H9 (cell line): ENCODE measurements around the gene ZNF292. TPM values are rescaled to one million over a fixed set of nuclear protein-coding genes. Genes with fewer than 3 reads are reported as not detected.

Experiments
- DNase-seq: peaks from one replicate; pipeline ENCODE4 v3.0.0-alpha.2; 2017
- H2AFZ ChIP-seq: one replicate; pipeline ENCODE4 v1.6.1; 2013; ENCODE audit warnings: mild to moderate bottlenecking, low read length, control low read depth, moderate library complexity
- H2AK5ac ChIP-seq: 2 replicates; pipeline ENCODE4 v1.6.1; 2013; ENCODE audit warnings: low read length, control low read depth, mixed read lengths; ENCODE audit not compliant: insufficient read length
- H2BK120ac ChIP-seq: one replicate; pipeline ENCODE4 v1.6.1; 2013; ENCODE audit warnings: low read depth, mild to moderate bottlenecking, low read length, control low read depth, inconsistent platforms; ENCODE audit not compliant: poor library complexity, severe bottlenecking
- H2BK12ac ChIP-seq: 2 replicates; pipeline ENCODE4 v1.6.1; 2013; ENCODE audit warnings: low read length, control low read depth, mixed read lengths, low read depth; ENCODE audit not compliant: insufficient read length
- H2BK15ac ChIP-seq: 2 replicates; pipeline ENCODE4 v1.6.1; 2013; ENCODE audit warnings: low read depth, low read length, control low read depth
- H2BK20ac ChIP-seq: one replicate; pipeline ENCODE4 v1.6.1; 2013; ENCODE audit warnings: low read depth, mild to moderate bottlenecking, low read length, control low read depth, inconsistent platforms; ENCODE audit not compliant: poor library complexity, severe bottlenecking
- H2BK5ac ChIP-seq: 2 replicates; pipeline ENCODE4 v1.6.1; 2013; ENCODE audit warnings: low read length, control low read depth, mixed read lengths; ENCODE audit not compliant: insufficient read length
- H3K14ac ChIP-seq: 2 replicates; pipeline ENCODE4 v1.6.1; 2013; ENCODE audit warnings: low read length, control low read depth; ENCODE audit not compliant: insufficient read depth
- H3K18ac ChIP-seq: 2 replicates; pipeline ENCODE4 v1.6.1; 2013; ENCODE audit warnings: low read depth, mild to moderate bottlenecking, mixed read lengths, low read length, control low read depth; ENCODE audit not compliant: insufficient read length
- H3K23ac ChIP-seq: 2 replicates; pipeline ENCODE4 v1.6.1; 2013; ENCODE audit warnings: low read length, control low read depth, mixed read lengths, low read depth; ENCODE audit not compliant: insufficient read length
- H3K23me2 ChIP-seq: 2 replicates; pipeline ENCODE4 v1.6.1; 2013; ENCODE audit warnings: low read depth, mild to moderate bottlenecking, mixed read lengths, low read length, control low read depth; ENCODE audit not compliant: insufficient read length, poor library complexity, severe bottlenecking
- H3K27ac ChIP-seq: 2 replicates; pipeline ENCODE4 v1.5.1; 2013; ENCODE audit warnings: low read length, control low read depth, mixed read lengths, low read depth; ENCODE audit not compliant: insufficient read length
- H3K27me3 ChIP-seq: 2 replicates; pipeline ENCODE4 v1.6.1; 2013; ENCODE audit warnings: low read length, control low read depth, inconsistent platforms; ENCODE audit not compliant: insufficient read depth
- H3K4ac ChIP-seq: 2 replicates; pipeline ENCODE4 v1.6.1; 2013; ENCODE audit warnings: low read depth, mild to moderate bottlenecking, control low read depth, inconsistent platforms, low read length, moderate library complexity
- H3K4me1 ChIP-seq: 2 replicates; pipeline ENCODE4 v1.6.1; 2013; ENCODE audit warnings: low read length, control low read depth, inconsistent platforms; ENCODE audit not compliant: insufficient read depth
- H3K4me2 ChIP-seq: 2 replicates; pipeline ENCODE4 v1.6.1; 2013; ENCODE audit warnings: low read length, control low read depth, mixed read lengths; ENCODE audit not compliant: insufficient read length, insufficient read depth
- H3K56ac ChIP-seq: 2 replicates; pipeline ENCODE4 v1.6.1; 2013; ENCODE audit warnings: low read depth, mild to moderate bottlenecking, mixed read lengths, low read length, control low read depth; ENCODE audit not compliant: insufficient read length
- H3K79me1 ChIP-seq: 2 replicates; pipeline ENCODE4 v1.6.1; 2013; ENCODE audit warnings: low read depth, mild to moderate bottlenecking, moderate library complexity, low read length, control low read depth, inconsistent platforms; ENCODE audit not compliant: insufficient read depth, poor library complexity, severe bottlenecking
- H3K79me2 ChIP-seq: 2 replicates; pipeline ENCODE4 v1.6.1; 2013; ENCODE audit warnings: low read length, control low read depth, inconsistent platforms; ENCODE audit not compliant: insufficient read depth
- H3K9ac ChIP-seq: 2 replicates; pipeline ENCODE4 v1.6.1; 2013; ENCODE audit warnings: low read length, control low read depth, mixed read lengths; ENCODE audit not compliant: insufficient read length; ENCODE audit errors: extremely low read depth
- H3K9me3 ChIP-seq: one replicate; pipeline ENCODE4 v1.6.1; 2013; ENCODE audit warnings: low read depth, low read length, inconsistent platforms; ENCODE audit not compliant: control insufficient read depth
- H3T11ph ChIP-seq: one replicate; pipeline ENCODE4 v1.6.1; 2013; ENCODE audit warnings: mild to moderate bottlenecking, low read length, control low read depth, inconsistent platforms
- H4K20me1 ChIP-seq: one replicate; pipeline ENCODE4 v1.6.1; 2013; ENCODE audit not compliant: control insufficient read depth, insufficient read length, insufficient read depth
- H4K5ac ChIP-seq: 2 replicates; pipeline ENCODE4 v1.6.1; 2013; ENCODE audit warnings: low read depth, mild to moderate bottlenecking, mixed read lengths, low read length, control low read depth; ENCODE audit not compliant: insufficient read length
- H4K8ac ChIP-seq: replicated peaks from 2 replicates; pipeline ENCODE4 v1.6.1; 2013; ENCODE audit warnings: low read length, control low read depth, mixed read lengths, low read depth; ENCODE audit not compliant: insufficient read length
- H4K91ac ChIP-seq: 2 replicates; pipeline ENCODE4 v1.6.1; 2013; ENCODE audit warnings: low read depth, mild to moderate bottlenecking, moderate library complexity, mixed read lengths, low read length, control low read depth; ENCODE audit not compliant: insufficient read length
- H3K27ac Mint-ChIP-seq, 3 experiments: 2 replicates in 2 of 3; 3 replicates in 1 of 3; pipeline ENCODE4 v1.8.0; 2020 to 2021; ENCODE audit warnings: mixed read lengths in 3 of 3, mild to moderate bottlenecking in 1 of 3, moderate library complexity in 1 of 3
- H3K27me3 Mint-ChIP-seq: 2 replicates; pipeline ENCODE4 v1.8.0; 2021; ENCODE audit warnings: low read depth, mild to moderate bottlenecking, moderate library complexity, mixed read lengths
- H3K36me3 Mint-ChIP-seq, 3 experiments: 2 replicates in 2 of 3; 3 replicates in 1 of 3; pipeline ENCODE4 v1.8.0; 2020 to 2021; ENCODE audit warnings: low read depth in 3 of 3, mixed read lengths in 3 of 3; ENCODE audit not compliant: insufficient read depth in 1 of 3
- H3K4me1 Mint-ChIP-seq, 2 experiments: 2 replicates each; pipeline ENCODE4 v1.8.0; 2020; ENCODE audit warnings: mixed read lengths in 2 of 2
- H3K4me3 Mint-ChIP-seq, 2 experiments: 2 replicates in 1 of 2; 3 replicates in 1 of 2; pipeline ENCODE4 v1.8.0; 2020 to 2021; ENCODE audit warnings: mild to moderate bottlenecking in 2 of 2, mixed read lengths in 2 of 2, moderate library complexity in 1 of 2
- H3K9me3 Mint-ChIP-seq, 2 experiments: 2 replicates in 1 of 2; 3 replicates in 1 of 2; pipeline ENCODE4 v1.8.0; 2020; ENCODE audit warnings: mild to moderate bottlenecking in 2 of 2, mixed read lengths in 2 of 2, moderate library complexity in 1 of 2
- WGBS: extraction: QIAGEN DNeasy Blood & Tissue Kit; methylation state at CpG from one replicate; pipeline ENCODE4 v1.1.7; 2013; ENCODE audit warnings: missing lambda C conversion rate, low lambda C conversion rate, mixed read lengths; ENCODE audit not compliant: insufficient read length; ENCODE audit errors: extremely low coverage; 5-methylcytosine and 5-hydroxymethylcytosine counted together
- total RNA-seq: library from RNA; stranded (reverse); gene quantifications from 2 replicates; pipeline ENCODE4 v1.2.1, GENCODE V29; 2021
- TF ChIP-seq, protein P1 (sequence below): fragments of 200-600 bp; sonication (generic); conservative IDR thresholded peaks from 3 replicates; pipeline ENCODE4 v1.8.0; 2021; ENCODE audit warnings: antibody characterized with exemption, mild to moderate bottlenecking

The ZNF292 gene
- total RNA-seq, 1 experiment from 2014 or later, result 38.7 TPM

DNA sequence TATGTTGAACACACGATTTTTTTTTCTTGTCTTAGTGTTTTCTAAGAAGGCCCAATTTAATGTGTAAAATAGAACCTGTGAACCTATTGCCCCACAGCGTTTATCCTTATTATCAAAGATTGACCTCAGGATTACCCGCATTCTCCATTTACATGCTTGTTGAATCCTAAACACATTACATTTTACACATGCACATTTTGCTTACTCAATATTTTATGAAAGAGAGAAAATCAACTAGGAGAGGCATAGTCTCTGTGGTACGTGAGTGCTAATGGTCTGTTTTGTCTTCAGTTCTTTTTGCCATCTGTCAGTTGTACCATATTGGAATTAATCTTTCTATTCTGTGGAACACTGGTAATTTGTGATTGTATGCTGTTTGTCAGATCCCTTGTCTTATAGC, 86.9 kb downstream of the ZNF292 start:
- H3K23me2 ChIP-seq, result no peaks in the 10 kb centered on the region
- H2BK15ac ChIP-seq, result no peak overlapping the region
- no peak overlapping the region for H2BK20ac ChIP-seq
- H3K9me3 ChIP-seq, result no peaks in the 10 kb centered on the region
- no peak overlapping the region for H3T11ph ChIP-seq
- H3K27ac ChIP-seq, result no peak overlapping the region
- no peaks in the 10 kb centered on the region for H3K27me3 ChIP-seq
- 0 out of 7 replicates have a peak overlapping the region, but pooled peaks of 1 of the 3 experiments have one; percentile 44 for H3K27ac Mint-ChIP-seq
- no peaks in the 10 kb centered on the region for H3K79me1 ChIP-seq
- H3K14ac ChIP-seq, result no peak overlapping the region
- H3K4ac ChIP-seq, result no peak overlapping the region
- WGBS, result no CpG with 5 or more reads among the region's 4 CpGs
- H3K36me3 Mint-ChIP-seq, result peaks cover 36 to 78% (median 74%) of the 10 kb centered on the region in 3 experiments
- no peak overlapping the region for H4K8ac ChIP-seq
- H3K9me3 Mint-ChIP-seq, result peaks cover 7 to 16% of the 10 kb centered on the region in 2 experiments; a peak in 4 of 5 replicates
- no peak overlapping the region for H3K4me3 Mint-ChIP-seq
- no peaks in the 10 kb centered on the region for H3K4me1 Mint-ChIP-seq
- H2AK5ac ChIP-seq, result no peak overlapping the region
- H2BK5ac ChIP-seq, result no peak overlapping the region
- H4K20me1 ChIP-seq, result no peaks in the 10 kb centered on the region
- no peak overlapping the region for H3K56ac ChIP-seq
- H2BK12ac ChIP-seq, result no peak overlapping the region
- TF ChIP-seq, protein P1, sequence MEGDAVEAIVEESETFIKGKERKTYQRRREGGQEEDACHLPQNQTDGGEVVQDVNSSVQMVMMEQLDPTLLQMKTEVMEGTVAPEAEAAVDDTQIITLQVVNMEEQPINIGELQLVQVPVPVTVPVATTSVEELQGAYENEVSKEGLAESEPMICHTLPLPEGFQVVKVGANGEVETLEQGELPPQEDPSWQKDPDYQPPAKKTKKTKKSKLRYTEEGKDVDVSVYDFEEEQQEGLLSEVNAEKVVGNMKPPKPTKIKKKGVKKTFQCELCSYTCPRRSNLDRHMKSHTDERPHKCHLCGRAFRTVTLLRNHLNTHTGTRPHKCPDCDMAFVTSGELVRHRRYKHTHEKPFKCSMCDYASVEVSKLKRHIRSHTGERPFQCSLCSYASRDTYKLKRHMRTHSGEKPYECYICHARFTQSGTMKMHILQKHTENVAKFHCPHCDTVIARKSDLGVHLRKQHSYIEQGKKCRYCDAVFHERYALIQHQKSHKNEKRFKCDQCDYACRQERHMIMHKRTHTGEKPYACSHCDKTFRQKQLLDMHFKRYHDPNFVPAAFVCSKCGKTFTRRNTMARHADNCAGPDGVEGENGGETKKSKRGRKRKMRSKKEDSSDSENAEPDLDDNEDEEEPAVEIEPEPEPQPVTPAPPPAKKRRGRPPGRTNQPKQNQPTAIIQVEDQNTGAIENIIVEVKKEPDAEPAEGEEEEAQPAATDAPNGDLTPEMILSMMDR, result no peak
- no peak overlapping the region for H4K91ac ChIP-seq
- H3K27me3 Mint-ChIP-seq, result no peaks in the 10 kb centered on the region
- no peak for DNase-seq
- H3K18ac ChIP-seq, result no peak overlapping the region
- H2AFZ ChIP-seq, result no peak overlapping the region
- H3K9ac ChIP-seq, result no peak overlapping the region
- H4K5ac ChIP-seq, result no peak overlapping the region
- no peak overlapping the region for H2BK120ac ChIP-seq
- no peak overlapping the region for H3K23ac ChIP-seq
- no peak overlapping the region for H3K4me2 ChIP-seq
- peaks cover 3% of the 10 kb centered on the region; the same call in 1 of the 2 replicates for H3K79me2 ChIP-seq
- no peaks in the 10 kb centered on the region for H3K4me1 ChIP-seq
